ENCODE results near the gene AMOT.

The AMOT gene

GRCh38 chrX:112738347-112739033 is 102.1 kb downstream of the AMOT start:
- Histone ChIP-seq H3K4me3 (ENCODE audit: extremely low read depth, insufficient read depth, low read length, poor library complexity, severe bottlenecking) (no peak overlapping the region), H3K36me3 (ENCODE audit: control insufficient read depth, insufficient read depth, low read length) (no peaks in the 10 kb centered on the region), H3K9me3 (ENCODE audit: control insufficient read depth, low read length) (no peaks in the 10 kb centered on the region), H3K27ac (ENCODE audit: low read depth, low read length, severe bottlenecking) (no peak overlapping the region), H3K4me1 (ENCODE audit: control insufficient read depth, insufficient read depth, low read length, poor library complexity, severe bottlenecking) (peaks cover 3% of the 10 kb centered on the region)
- 100% methylated on average over 1 to 2 of the region's 5 CpGs for WGBS, 2 experiments (ENCODE audit: insufficient coverage in 2 of 2)

DNA sequence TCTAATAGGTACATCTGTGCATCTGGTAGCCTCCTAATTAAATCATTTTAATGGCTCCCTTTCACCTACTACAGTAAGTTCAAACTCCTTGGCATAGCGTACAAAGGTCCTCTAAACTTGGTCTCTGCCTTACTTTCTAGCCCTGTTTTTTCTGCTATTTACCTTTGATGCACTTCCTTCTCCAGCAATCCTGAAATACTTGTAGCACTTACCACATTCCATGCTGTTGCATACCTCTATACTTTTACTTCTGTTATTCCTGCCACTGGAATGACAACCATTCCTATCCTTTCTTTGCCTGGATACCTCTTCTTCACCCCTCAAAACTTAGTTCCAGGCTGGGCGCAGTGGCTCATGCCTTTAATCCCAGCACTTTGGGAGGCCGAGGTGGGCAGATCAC is 104.3 kb downstream of the AMOT start:
- no peaks in the 10 kb centered on the region for H3K9me3 ChIP-seq (ENCODE audit: control insufficient read depth, low read length)

GRCh38 chrX:112735147-112735546 is 105.5 kb downstream of the AMOT start:
- Histone ChIP-seq H3K9me3 (ENCODE audit: control insufficient read depth, low read length) (no peaks in the 10 kb centered on the region), H3K27ac (ENCODE audit: low read depth, low read length, severe bottlenecking) (no peak overlapping the region), H3K36me3 (ENCODE audit: control insufficient read depth, insufficient read depth, low read length) (no peaks in the 10 kb centered on the region), H3K4me3 (ENCODE audit: extremely low read depth, insufficient read depth, low read length, poor library complexity, severe bottlenecking) (no peak overlapping the region), H3K4me1 (ENCODE audit: control insufficient read depth, insufficient read depth, low read length, poor library complexity, severe bottlenecking) (peaks cover 3% of the 10 kb centered on the region)
- no CpG with 5 or more reads among the region's 2 CpGs for WGBS, 2 experiments (ENCODE audit: insufficient coverage in 2 of 2)

More for the DNA sequence above, 104.3 kb downstream of the AMOT start:
- Histone ChIP-seq H3K27ac (ENCODE audit: low read depth, low read length, severe bottlenecking) (no peak overlapping the region), H3K4me3 (ENCODE audit: extremely low read depth, insufficient read depth, low read length, poor library complexity, severe bottlenecking) (no peak overlapping the region), H3K36me3 (ENCODE audit: control insufficient read depth, insufficient read depth, low read length) (no peaks in the 10 kb centered on the region), H3K4me1 (ENCODE audit: control insufficient read depth, insufficient read depth, low read length, poor library complexity, severe bottlenecking) (peaks cover 3% of the 10 kb centered on the region)
- 75 to 90% methylated on average over 1 to 2 of the region's 3 CpGs for WGBS, 2 experiments (ENCODE audit: insufficient coverage in 2 of 2)

- H3K4me3 ChIP-seq (ENCODE audit: extremely low read depth, insufficient read depth, low read length, poor library complexity, severe bottlenecking), result no peak overlapping the region
- H3K27ac ChIP-seq (ENCODE audit: low read depth, low read length, severe bottlenecking), result peak overlapping the region; percentile 16
- 50 to 80% methylated on average over 1 of the region's 3 CpGs for WGBS, 2 experiments (ENCODE audit: insufficient coverage in 2 of 2)
These were observed 106.3 kb downstream of the AMOT start for GRCh38 chrX:112734290-112734689.

DNA sequence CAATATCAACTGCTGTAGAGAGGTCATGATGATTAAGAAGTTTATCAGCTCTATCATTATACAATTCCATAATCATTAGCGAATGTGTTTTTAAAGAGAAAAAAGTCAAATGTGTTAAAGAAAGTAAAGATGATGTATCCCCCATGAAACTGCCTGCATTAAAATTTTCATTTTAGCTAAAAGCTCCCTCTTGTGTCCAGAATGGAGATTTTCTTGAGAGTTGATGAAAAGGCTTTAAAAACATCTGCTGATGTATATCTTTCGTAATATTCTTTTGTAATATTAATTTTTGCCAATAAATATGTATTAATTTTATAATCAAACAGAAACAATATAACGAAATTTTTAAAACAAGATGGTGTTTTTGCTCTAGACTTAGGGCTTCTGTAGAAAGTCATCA is 108.8 kb downstream of the AMOT start:
- no CpG with 5 or more reads among the region's 3 CpGs for WGBS, 2 experiments (ENCODE audit: insufficient coverage in 2 of 2)
- no peaks in the 10 kb centered on the region for H3K36me3 ChIP-seq (ENCODE audit: control insufficient read depth, insufficient read depth, low read length)
- no peak overlapping the region for H3K27ac ChIP-seq (ENCODE audit: low read depth, low read length, severe bottlenecking)
- no peak overlapping the region for H3K4me3 ChIP-seq (ENCODE audit: extremely low read depth, insufficient read depth, low read length, poor library complexity, severe bottlenecking)
- H3K9me3 ChIP-seq (ENCODE audit: control insufficient read depth, low read length), result no peaks in the 10 kb centered on the region
- peaks cover 3% of the 10 kb centered on the region for H3K4me1 ChIP-seq (ENCODE audit: control insufficient read depth, insufficient read depth, low read length, poor library complexity, severe bottlenecking)

More at GRCh38 chrX:112734290-112734689, 106.3 kb downstream of the AMOT start:
- H3K4me1 ChIP-seq (ENCODE audit: control insufficient read depth, insufficient read depth, low read length, poor library complexity, severe bottlenecking), result peaks cover 3% of the 10 kb centered on the region
- no peaks in the 10 kb centered on the region for H3K9me3 ChIP-seq (ENCODE audit: control insufficient read depth, low read length)
- no peaks in the 10 kb centered on the region for H3K36me3 ChIP-seq (ENCODE audit: control insufficient read depth, insufficient read depth, low read length)
